Vagina (tissue), 2 donors: Measurements from ENCODE around the gene ZNF407.

Experiments used
- CTCF ChIP-seq, 3 experiments: fragments of 450-650 bp in 2 of 3; fragments of 200-600 bp in 1 of 3; sonication (generic) in 1 of 3; IDR thresholded peaks; one replicate each; pipeline ENCODE4 v1.5.1; 2017 to 2019; ENCODE audit warnings: antibody characterized with exemption in 3 of 3, mild to moderate bottlenecking in 2 of 3, moderate library complexity in 2 of 3
- POLR2A ChIP-seq, 2 donors: fragments of 450-650 bp; IDR thresholded peaks; one replicate each; pipeline ENCODE4 v1.6.1; 2017; ENCODE audit warnings: antibody characterized with exemption in 2 of 2, mild to moderate bottlenecking in 2 of 2, moderate library complexity in 2 of 2
- POLR2AphosphoS5 ChIP-seq, 2 donors: sonication (generic); formaldehyde crosslinking; IDR thresholded peaks; one replicate each; pipeline ENCODE4 v1.9.0; 2017; ENCODE audit warnings: antibody characterized with exemption in 2 of 2, mild to moderate bottlenecking in 2 of 2, low read depth in 1 of 2; ENCODE audit not compliant: insufficient read depth in 1 of 2

DNA sequence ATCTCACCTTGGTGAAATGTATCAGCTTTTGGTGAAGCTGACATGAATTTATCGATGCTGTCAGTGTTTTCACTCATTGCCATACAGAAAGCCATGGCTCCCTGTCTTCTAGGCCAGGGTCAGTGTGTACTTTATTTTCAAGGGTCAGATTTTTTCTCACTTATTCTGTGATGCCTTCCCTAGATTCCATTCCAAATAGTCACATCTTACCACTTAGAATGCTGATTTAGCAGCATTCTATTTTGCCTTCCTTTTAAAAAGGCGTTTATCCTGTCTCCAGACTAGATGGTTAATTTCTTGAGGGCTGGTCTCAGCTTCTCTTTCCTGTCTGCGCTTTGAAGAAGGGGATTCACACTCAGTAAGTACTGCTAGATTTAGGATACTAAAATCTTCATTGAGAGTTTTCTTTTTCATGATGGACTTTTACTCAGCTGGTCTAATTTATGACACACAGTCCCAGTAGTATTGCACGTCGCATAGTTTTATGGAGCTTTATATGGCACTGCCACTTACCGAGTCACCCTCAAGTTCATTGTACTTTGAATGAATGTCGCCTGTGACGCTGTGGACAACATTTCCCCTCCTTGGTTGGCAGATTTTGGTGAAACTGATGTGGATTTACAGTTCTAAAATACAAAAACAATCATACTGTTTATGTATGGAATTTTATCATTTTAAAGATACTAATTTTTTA, 194.0 kb downstream of the ZNF407 start:
- TF ChIP-seq CTCF (IDR thresholded peaks at IDR 0.05): no peak
- TF ChIP-seq POLR2AphosphoS5 (IDR thresholded peaks at IDR 0.05; ENCODE audit: insufficient read depth in 1 of 2, low read depth in 1 of 2): no peak
- TF ChIP-seq POLR2A (IDR thresholded peaks at IDR 0.05): no peak
